SK-N-MC (cell line): ENCODE measurements around the gene NOXO1.

ENCODE experiments used
- EZH2 ChIP-seq: fragments of 200-600 bp; sonication (generic); IDR thresholded peaks from one replicate; pipeline ENCODE4 v1.6.1; 2017; ENCODE audit warnings: antibody characterized with exemption
- FOXP2 ChIP-seq: optimal IDR thresholded peaks from 2 replicates; pipeline ENCODE3; 2011; ENCODE audit warnings: mild to moderate bottlenecking, moderate library complexity; ENCODE audit not compliant: insufficient read depth; ENCODE audit errors: extremely low read length, control extremely low read depth
- POLR2AphosphoS5 ChIP-seq: IDR thresholded peaks from 2 replicates; pipeline ENCODE4 v1.6.1; 2012; ENCODE audit warnings: mild to moderate bottlenecking, low read depth, low read length, borderline replicate concordance

GRCh38 chr16:1980030-1980769, 1.1 kb downstream of the NOXO1 start:
- no peak for TF ChIP-seq POLR2AphosphoS5
- no peak for TF ChIP-seq FOXP2
- TF ChIP-seq EZH2 = no peak
